ENCODE data around the gene MRPL11. TPM values are rescaled to one million over a fixed set of nuclear protein-coding genes. Genes with fewer than 3 reads are reported as not detected.

The MRPL11 gene
- total RNA-seq, 2 donors from 2014 or later: 33.1 to 54.4 TPM

GRCh38 chr11:66388780-66389386 is 49.8 kb downstream of the MRPL11 start:
- peak; percentile 63 to 79 for TF ChIP-seq CTCF (IDR thresholded peaks at IDR 0.05)
- peak; percentile 72 for DNase-seq (ENCODE audit: low spot score)
- H3K27ac ChIP-seq: no peak overlapping the region

GRCh38 chr11:66386171-66387069 is 52.2 kb downstream of the MRPL11 start:
- Histone ChIP-seq H3K27ac (peak overlapping the region in 1 of 2 donors; percentile 30), H3K4me1 (no peaks in the 10 kb centered on the region), H3K36me3 (no peaks in the 10 kb centered on the region), H3K27me3 (no peaks in the 10 kb centered on the region), H3K4me3 (peak overlapping the region in 1 of 2 donors; percentile 37), H3K9me3 (no peaks in the 10 kb centered on the region)
- peak; percentile 90 to 94 for TF ChIP-seq CTCF (IDR thresholded peaks at IDR 0.05)
- peak; percentile 95 for DNase-seq (ENCODE audit: low spot score)

More at GRCh38 chr11:66388780-66389386, 49.8 kb downstream of the MRPL11 start:
- no peak overlapping the region for H3K4me3 ChIP-seq
- no peaks in the 10 kb centered on the region for H3K4me1 ChIP-seq
- no peaks in the 10 kb centered on the region for H3K27me3 ChIP-seq
- H3K36me3 ChIP-seq: no peaks in the 10 kb centered on the region
- no peaks in the 10 kb centered on the region for H3K9me3 ChIP-seq

Other genes starting within 250 kb of the MRPL11 start
- gene KLC2, start 181.1 kb downstream of the MRPL11 start, total RNA-seq: 10 to 100 TPM; 17.7 to 29.6 TPM
- gene RAB1B, start 170.2 kb downstream of the MRPL11 start, total RNA-seq: 100 to 1,000 TPM in 1 of 2 donors, 10 to 100 TPM in 1; 95.6 to 115 TPM
- not detected for gene CNIH2, start 160.7 kb downstream of the MRPL11 start, total RNA-seq
- 100 to 1,000 TPM in 1 of 2 donors, 10 to 100 TPM in 1; 68.1 to 100 TPM for gene YIF1A, start 149.7 kb downstream of the MRPL11 start, total RNA-seq
- 1 to 10 TPM; 1.4 to 5.5 TPM for gene TMEM151A, start 147.0 kb downstream of the MRPL11 start, total RNA-seq
- 10 to 100 TPM in 1 of 2 donors, 1 to 10 TPM in 1; 7.6 to 10.7 TPM for gene CD248, start 121.8 kb downstream of the MRPL11 start, total RNA-seq
- 1 to 10 TPM; 1.0 to 5.9 TPM for gene RIN1, start 102.4 kb downstream of the MRPL11 start, total RNA-seq
- gene BRMS1, start 93.7 kb downstream of the MRPL11 start, total RNA-seq: 10 to 100 TPM; 19.2 to 33.3 TPM
- gene B4GAT1, start 91.2 kb downstream of the MRPL11 start, total RNA-seq: 10 to 100 TPM; 61.1 to 64.3 TPM
- gene SLC29A2, start 67.1 kb downstream of the MRPL11 start, total RNA-seq: 10 to 100 TPM; 16.9 to 19.9 TPM
- under 1 TPM in 1 of 2 donors, not detected in 1; 0.19 TPM for gene NPAS4, start 17.8 kb downstream of the MRPL11 start, total RNA-seq
- 10 to 100 TPM; 12.7 to 20.7 TPM for gene PELI3, start 28.1 kb upstream of the MRPL11 start, total RNA-seq
- 10 to 100 TPM in 1 of 2 donors, 1 to 10 TPM in 1; 8.2 to 11.1 TPM for gene DPP3, start 41.6 kb upstream of the MRPL11 start, total RNA-seq
- 10 to 100 TPM; 37.0 to 38.7 TPM for gene BBS1, start 71.8 kb upstream of the MRPL11 start, total RNA-seq
- gene ZDHHC24, start 107.2 kb upstream of the MRPL11 start, total RNA-seq: 10 to 100 TPM; 10.9 to 16.5 TPM
- gene ACTN3, start 108.1 kb upstream of the MRPL11 start, total RNA-seq: not detected
- 100 to 1,000 TPM in 1 of 2 donors, 10 to 100 TPM in 1; 79.1 to 124 TPM for gene CTSF, start 129.8 kb upstream of the MRPL11 start, total RNA-seq
- under 1 TPM; 0.26 to 0.86 TPM for gene CCDC87, start 154.2 kb upstream of the MRPL11 start, total RNA-seq
- gene CCS, start 154.3 kb upstream of the MRPL11 start, total RNA-seq: 10 to 100 TPM; 13.8 to 18.6 TPM
- 10 to 100 TPM; 27.5 to 34.3 TPM for gene RBM14, start 177.8 kb upstream of the MRPL11 start, total RNA-seq
- 10 to 100 TPM; 51.4 to 53.8 TPM for gene RBM4, start 199.9 kb upstream of the MRPL11 start, total RNA-seq
- gene RBM4B, start 239.0 kb upstream of the MRPL11 start, total RNA-seq: 1 to 10 TPM; 9.0 to 9.7 TPM